HG02884 (cell line): ENCODE data around the gene TINAGL1.

ENCODE experiments used
- ATAC-seq: cut with Tn5 transposase; IDR thresholded peaks from one replicate; pipeline ENCODE4 v1.9.1; 2021; ENCODE audit warnings: mild to moderate bottlenecking, moderate library complexity; ENCODE audit not compliant: unreplicated experiment

TINAGL1 gene

DNA sequence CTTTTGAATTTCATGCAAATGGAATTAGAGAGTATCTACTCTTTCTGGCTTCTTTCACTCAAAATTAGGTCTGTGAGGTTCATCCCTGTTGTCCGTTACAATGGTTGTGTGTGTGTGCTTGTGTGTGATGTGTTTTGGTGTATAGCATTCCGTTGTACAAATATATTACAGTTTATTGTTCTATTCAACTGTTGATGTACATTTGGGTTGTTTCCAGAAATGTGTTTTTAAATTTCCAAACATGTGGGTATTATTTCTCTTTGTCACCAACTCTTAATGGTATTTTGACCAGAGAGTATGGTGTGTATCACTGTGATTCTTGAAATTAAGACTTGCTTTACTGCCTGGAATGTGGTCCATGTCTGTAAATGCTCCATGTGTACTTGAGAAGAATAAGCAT is 24.3 kb downstream of the TINAGL1 start:
- ATAC-seq, result no peak

DNA sequence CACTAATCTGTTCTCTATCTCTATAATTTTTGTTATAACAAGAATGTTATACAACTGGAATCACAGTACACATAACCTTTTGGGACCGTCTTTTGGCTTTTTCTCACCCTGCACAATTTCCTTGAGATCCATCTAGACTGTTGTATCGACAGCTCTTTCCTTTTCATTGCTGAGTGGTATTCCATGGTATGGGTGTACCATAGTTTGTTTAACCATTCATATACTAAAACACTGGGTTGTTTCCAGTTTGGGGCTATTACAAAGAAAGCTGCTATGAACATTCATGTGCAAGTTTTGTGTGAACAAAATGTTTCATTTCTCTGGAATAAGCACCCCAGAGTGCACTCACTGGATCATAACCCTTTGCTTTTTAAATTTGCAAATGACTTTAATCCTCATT is 25.8 kb downstream of the TINAGL1 start:
- ATAC-seq, result no peak

DNA sequence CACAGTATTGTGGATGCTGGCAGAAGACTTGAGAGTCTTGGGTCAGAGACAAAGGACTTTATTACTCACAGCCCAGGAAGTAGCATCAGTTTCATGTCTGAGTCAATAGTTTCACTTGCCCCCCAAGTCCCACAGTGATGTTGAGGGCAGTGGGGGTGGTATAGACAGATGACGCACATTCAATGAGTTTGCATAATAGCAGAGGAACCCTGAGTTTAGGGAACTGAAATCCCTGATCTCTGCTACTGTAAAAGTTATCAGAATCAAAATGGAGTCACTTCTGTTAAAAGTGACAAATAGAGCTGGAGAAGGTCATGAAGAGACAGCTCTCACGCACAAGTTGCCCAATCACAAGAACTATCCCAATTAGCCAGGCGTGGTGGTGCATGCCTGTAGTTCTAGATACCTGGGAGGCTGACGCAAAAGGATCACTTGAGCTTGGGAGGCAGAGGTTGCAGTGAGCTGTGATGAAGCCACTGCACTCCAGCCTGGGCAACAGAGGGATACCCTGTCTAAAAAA is 29.7 kb downstream of the TINAGL1 start:
- peak; percentile 78 for ATAC-seq

DNA sequence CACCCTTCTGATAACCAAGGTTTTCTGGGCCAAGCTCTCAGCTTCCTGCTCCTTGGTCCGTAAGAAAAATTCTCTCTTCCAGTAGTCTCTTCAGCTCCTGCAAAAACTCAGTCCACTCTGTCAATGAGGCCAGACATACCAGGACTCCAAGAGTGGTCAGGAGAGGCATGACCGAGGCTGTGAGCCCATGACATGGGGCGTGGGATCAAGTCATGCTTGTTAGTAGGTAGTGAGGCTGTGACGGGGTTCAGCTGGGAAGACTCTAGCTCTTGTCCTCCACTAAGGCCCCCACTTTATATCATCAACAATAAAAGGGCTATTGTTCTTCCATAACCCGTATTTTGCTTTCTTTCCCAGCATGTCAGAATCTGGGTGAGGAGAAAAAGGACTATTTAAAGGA is 31.0 kb downstream of the TINAGL1 start:
- ATAC-seq, result no peak

DNA sequence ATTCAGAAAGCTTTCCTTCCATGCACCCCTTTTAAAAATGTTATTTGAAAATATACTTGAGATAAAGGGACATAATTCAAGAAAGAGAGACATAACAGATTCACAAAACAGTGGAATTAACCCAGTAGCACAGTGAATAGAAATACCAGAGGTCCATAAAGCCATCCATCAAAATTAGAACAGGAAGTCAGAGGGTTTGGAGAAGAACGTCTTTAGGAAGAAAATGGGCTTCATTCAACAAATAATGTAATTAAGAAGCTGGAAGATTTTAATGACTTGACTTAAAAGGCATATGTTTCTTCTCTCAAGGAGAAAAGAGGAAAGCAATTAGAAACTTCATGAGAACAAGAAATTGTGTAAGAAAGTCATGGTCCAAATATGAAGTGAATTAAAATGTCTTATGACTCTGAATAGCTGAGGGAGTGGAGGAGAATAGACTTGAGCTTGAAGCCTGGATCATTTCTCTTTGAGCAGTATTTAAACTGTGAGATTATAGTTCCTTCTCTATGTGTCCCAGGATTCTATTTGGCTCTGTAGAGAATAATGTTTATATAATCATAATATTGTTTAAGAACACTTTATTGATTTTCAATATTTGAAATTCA is 33.3 kb downstream of the TINAGL1 start:
- ATAC-seq, result no peak

DNA sequence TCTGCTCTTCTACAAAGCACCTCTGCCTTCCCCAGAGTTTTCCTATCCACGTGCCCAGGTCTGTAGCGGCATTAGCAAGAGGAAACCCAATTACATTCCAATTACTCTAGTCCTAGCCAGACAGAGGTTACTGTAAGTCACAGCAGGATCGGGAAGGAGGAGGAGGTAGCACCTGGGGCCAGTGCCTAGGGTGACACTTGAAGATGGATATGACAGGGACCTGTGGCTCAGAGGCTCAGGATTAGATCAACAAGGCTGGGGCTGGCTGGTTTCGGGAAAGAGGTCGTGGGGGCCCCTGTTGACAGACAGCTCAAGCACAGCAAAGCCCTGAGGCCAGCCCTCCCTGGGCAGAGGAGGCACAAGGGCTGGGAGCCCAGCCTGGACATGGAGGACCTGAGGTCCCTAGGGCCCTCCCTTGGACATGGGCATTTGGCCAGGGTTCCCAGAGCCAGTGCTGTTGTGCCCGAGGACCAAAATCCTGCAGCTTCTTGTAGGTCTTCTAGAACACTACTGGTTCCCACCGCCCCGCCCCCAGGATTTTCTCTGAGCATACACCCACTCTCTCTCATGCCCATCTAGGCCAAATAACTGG is 38.2 kb downstream of the TINAGL1 start:
- no peak for ATAC-seq

DNA sequence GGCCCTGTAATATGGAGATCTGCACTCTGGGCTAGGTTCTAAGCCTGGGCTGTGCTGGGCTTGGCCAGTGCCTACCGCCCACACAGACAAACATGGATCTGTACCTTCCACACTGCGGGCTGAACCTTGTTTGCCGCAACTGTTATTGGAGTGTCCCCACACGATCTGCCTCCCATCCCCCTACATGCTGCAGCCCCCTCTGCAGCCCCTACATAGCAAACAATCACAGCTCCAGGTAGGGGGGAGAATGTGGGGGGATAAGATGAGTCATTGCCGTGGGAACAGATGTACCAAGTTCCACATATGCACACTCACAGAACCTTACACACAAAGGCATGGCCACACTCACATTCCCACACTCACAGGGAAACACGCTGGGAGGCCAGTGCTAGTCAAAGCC is 39.1 kb downstream of the TINAGL1 start:
- no peak for ATAC-seq

DNA sequence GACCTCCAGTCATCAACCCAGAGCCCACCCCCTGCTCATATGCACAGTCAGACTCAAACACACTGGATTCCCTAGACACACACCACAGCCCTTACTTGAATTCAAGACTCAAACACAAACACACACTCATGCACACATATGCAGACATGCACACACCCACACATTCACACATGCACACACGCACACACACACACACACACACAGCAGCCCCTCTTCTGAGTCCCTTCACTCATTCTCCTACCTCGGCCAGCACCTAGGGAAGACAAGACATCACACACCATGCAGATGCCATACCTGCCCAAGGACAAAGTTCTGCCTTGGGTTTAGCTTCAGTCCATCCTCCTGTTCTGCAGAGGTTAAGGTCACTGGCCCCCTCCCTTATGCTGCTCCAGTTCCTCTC is 39.6 kb downstream of the TINAGL1 start:
- no peak for ATAC-seq

DNA sequence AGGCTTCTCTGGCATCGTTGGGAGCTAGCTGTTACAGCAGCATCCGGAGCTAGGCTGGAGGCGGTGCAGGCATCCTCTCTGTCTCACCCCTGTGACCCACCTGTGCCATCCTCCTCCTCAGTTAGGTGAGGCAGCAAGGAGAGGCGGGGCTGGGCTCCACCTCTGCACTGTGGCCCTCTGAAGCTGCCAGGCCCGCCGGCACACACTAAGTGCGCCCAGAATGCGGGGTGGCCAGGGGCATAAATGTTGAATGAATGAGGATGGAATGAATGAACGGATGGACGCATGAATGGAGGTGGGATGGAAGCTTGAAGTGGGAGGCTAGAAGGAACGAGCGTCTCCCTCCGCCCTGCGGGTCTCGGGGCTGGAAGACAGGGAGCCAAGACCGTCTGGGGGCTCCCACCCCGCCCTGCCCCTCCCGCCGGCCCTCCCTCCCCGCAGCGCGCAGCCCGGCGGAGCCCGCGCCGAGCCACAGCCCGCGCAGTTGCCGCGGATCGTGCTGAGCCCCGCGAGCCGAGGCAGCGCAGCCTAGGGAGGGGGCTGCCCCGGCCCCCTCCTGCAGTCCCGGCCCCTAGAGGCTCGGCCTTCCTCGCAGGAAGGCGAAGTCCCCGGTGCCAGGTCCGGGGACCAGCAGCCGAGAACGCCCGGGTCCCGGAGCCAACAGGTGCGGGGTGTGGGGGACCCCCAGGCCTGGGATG is 41.1 kb downstream of the TINAGL1 start, which contains the start of gene HCRTR1:
Gene HCRTR1, plus strand, starts transcription at position 472 of the 698 bp plus-strand sequence. CDS start 1,504 bp downstream, outside the sequence.
- no peak for ATAC-seq

DNA sequence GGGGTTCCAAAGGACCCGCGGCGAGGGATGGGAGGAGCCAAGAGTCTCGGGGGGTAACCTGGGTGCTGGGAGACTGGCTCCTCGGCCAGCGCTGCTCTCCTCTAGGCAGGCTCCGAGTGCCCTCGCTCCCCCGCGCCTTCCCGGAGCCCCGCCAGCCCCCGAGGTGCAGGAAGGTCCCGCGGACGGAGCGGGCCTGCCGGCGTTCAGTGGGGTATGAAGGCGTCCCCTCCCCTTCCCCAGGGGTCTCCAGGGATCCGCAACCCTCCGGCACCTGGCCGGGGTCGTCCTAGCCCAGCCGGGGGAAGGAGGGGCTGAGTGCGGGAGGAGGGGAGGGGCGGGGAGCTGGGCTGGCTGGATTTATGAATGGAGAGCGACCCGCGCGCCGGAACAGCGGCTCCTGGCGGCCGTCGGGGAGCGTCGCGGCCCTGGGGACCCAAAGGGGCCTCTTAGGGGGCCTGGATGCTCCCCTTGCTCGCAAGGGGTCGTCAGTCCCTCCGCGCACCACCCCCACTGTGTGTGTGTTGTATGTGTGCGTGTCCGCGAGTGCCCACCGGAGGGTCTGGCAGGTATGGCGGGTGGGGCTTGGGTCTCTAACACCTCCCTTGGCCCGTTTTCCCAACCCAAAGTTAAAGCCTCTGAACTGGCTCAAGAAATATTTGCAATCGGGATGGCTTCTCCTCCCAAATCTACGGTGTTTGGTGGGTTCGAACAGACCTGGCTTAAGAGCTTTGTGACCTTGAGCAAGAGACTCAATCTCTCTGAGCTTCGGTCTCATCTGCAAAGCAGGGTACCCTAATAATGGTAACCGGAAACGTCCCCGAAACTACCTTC is 41.8 kb downstream of the TINAGL1 start:
- no peak for ATAC-seq

DNA sequence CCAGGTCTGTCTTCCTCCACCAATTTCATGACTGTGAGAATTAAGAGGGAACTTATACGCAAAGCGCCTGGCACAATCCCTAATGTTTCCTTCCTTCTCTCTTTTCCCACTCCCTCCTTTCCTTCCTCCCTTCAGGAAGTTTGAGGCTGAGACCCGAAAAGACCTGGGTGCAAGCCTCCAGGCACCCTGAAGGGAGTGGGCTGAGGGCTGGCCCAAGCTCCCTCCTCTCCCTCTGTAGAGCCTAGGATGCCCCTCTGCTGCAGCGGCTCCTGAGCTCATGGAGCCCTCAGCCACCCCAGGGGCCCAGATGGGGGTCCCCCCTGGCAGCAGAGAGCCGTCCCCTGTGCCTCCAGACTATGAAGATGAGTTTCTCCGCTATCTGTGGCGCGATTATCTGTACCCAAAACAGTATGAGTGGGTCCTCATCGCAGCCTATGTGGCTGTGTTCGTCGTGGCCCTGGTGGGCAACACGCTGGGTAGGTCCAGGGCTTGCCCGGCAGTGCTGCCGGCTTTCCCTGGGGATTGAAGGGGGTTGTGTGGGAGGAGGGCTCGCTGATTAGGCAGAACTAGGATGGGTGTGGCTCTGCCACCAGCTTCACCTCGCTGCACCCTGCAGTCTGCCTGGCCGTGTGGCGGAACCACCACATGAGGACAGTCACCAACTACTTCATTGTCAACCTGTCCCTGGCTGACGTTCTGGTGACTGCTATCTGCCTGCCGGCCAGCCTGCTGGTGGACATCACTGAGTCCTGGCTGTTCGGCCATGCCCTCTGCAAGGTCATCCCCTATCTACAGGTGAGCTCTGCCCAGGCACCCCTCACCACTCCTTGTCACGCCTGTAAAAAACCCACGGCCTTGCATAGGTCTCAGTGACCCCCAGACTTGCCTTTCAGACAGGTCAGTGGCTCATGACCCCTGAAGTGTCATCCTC is 42.9 kb downstream of the TINAGL1 start:
- ATAC-seq, result no peak

DNA sequence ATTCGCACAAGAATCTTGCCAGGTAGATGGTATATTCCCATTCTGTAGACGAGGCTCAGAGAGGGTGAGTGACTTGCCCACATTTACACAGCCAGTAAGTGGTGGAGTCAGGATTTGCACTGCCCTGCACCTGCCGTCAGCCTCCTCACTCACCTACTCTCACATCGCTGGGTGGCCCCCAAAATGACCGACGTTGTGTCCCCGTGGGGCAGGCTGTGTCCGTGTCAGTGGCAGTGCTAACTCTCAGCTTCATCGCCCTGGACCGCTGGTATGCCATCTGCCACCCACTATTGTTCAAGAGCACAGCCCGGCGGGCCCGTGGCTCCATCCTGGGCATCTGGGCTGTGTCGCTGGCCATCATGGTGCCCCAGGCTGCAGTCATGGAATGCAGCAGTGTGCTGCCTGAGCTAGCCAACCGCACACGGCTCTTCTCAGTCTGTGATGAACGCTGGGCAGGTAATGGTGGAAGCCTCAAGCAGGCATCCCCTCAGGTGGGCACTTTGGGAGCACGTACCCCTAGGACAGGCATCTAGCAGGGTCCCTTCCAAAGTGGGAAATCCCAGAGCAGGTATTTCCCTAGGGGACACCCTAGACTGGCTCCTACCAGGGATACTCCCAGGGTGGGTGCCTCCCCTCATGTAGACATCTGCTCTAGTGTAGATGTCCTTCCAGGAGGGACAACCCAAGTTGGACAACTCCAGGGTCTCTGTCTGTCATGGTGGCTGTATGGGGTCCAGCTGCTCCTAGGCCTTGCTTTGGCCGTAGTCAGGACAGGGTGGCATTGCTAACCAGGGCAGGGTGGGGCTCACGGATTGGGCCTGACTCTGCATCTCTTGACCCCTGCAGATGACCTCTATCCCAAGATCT is 44.5 kb downstream of the TINAGL1 start:
- no peak for ATAC-seq

DNA sequence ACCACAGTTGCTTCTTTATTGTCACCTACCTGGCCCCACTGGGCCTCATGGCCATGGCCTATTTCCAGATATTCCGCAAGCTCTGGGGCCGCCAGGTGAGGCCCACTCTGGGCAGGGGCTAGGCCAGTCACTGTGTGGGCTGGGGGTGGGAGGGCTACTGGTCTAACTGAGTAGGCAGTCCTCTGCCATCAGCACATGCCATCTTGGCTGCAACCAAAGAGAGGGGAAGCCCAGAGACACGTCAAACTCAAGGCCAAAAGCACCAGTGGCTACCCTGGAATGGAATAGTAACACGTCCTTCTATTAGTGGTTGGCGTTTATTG is 45.1 kb downstream of the TINAGL1 start:
- no peak for ATAC-seq

DNA sequence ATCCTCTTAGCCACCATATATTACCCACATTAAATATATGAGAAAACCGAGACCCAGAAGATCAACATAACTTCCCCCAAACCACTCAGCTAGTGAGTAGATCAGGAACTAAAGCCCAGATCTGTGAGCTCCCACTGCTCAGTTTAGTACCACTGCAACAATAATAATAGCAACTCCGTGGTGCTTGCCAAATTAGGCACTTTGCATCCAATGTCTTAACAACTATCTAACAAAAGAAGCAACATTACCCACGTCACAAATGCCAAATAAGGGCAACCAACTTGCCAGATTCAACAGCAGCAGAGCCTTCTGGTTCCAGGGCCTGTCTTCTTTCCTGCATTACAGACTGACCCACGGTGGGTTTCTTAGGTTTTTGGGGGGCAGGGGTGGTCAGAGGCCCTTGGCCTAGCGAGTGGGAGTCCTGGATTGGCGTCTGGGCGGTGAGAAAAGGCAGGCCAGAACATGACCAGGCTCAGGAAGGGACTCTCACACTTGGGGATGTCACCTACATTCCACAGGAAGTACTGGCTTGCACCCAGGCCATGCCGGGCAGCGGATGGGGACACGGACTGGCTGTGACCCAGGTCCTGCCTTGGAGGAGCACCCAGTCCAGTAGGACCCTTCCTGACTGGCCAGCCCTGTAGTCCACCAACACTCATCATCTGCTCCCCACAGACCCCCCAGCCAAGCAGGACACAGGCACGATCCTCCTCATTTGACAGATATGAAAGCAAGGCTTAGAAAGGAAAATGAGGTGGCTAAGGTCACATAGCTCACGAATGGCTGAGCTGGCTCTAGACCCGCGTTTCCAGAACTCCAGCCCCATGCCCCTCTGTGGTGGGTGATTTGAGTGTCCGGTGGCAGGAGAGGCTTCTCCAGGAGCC is 45.8 kb downstream of the TINAGL1 start:
- ATAC-seq, result no peak

DNA sequence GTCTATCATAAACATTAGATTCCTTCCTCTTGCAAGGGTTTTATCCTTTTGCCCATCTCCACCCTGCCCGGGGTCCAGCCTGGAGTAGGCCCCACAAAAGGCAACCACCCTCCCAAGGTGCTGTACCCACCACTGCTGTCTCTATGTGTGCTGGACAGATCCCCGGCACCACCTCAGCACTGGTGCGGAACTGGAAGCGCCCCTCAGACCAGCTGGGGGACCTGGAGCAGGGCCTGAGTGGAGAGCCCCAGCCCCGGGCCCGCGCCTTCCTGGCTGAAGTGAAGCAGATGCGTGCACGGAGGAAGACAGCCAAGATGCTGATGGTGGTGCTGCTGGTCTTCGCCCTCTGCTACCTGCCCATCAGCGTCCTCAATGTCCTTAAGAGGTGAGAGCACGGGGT is 47.0 kb downstream of the TINAGL1 start:
- no peak for ATAC-seq

DNA sequence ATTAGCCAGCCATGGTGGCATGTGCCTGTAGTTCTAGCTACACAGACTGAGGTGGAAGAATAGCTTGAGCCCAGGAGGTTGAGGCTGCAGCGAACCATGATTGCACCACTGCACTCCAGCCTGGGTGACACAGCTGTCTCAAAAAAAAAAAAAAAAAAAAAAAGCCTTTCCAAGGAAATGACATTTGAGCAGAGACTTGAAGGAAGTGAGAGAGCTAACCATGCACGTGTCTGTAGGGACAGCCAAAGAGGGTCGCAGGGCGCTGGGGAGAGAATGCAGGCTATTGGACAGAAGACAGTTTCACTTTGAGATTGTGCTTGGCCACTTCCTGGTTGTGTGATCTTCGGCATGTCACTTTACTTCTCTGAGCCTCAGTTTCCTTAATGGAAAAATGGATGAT is 48.0 kb downstream of the TINAGL1 start:
- ATAC-seq, result no peak

DNA sequence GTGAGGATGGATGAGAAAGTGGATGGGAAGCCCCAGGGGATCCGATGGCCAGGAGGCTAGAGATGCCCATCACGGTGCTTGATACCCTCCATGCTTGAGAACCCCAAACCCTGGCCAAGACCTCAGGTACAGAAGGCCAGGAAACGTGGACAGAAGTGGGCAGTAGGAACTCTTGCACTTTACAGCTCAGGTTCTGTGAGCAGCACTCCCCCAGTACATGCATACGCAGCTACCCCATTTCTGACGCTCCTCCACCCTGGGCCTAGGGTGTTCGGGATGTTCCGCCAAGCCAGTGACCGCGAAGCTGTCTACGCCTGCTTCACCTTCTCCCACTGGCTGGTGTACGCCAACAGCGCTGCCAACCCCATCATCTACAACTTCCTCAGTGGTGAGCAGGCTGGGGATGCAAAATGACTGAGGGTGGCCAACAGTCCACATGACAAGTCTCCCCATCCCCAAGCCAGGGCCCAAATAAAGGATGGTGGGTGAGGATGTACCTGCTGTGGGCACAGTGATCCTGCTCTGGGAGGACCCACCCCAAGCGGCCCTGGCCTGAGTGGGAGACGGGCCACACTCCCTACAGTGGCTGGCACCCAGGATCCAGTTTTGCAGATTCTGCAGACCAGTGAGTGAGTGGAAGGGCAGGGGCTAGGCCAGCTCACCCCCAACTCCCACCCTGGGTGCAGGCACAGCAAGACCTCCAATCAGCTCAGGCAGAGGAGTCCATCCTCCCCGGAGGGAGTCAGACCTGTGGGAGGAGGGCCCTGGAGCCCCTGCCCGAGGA is 48.6 kb downstream of the TINAGL1 start:
- ATAC-seq, result no peak
